Caco-2 (cell line): ENCODE data around the gene TPM2. TPM values are rescaled to one million over a fixed set of nuclear protein-coding genes. Genes with fewer than 3 reads are reported as not detected.

Experiments
- BruUV-seq: library from RNA; stranded (reverse); fragments of 400-500 nt; replicated peaks from 2 replicates; lab custom pipeline; 2021; lab: Mats Ljungman, UMichigan
- CTCF ChIA-PET: fragments of 300-600 bp; sonication (Branson Sonifier 250); formaldehyde crosslinking; loops from one replicate; lab custom pipeline; 2022; ENCODE audit warnings: antibody characterized with exemption; lab: Charles Lee
- POLR2A ChIA-PET: fragments of 300-600 bp; sonication (Branson Sonifier 250); formaldehyde crosslinking; loops from one replicate; lab custom pipeline; 2022; ENCODE audit warnings: antibody characterized with exemption; lab: Charles Lee
- DNase-seq, 2 experiments: peaks; one replicate each; pipeline versions ENCODE4 v3.0.0 to v3.0.0-alpha.2; 2020 to 2022
- H3K27me3 ChIP-seq: replicated peaks from 2 replicates; pipeline ENCODE4 v1.6.0; 2011; ENCODE audit warnings: low read length; ENCODE audit not compliant: control insufficient read depth, insufficient read depth
- H3K36me3 ChIP-seq: 2 replicates; pipeline ENCODE4 v1.5.1; 2011; ENCODE audit warnings: low read length; ENCODE audit not compliant: control insufficient read depth, insufficient read depth
- H3K4me1 ChIP-seq: fragments of 250-450 bp; sonication (Bioruptor Pico); 2 replicates; pipeline ENCODE4 v1.5.1; 2020; ENCODE audit warnings: mild to moderate bottlenecking
- H3K4me3 ChIP-seq: 2 replicates; pipeline ENCODE4 v1.5.1; 2011; ENCODE audit warnings: low read depth, mild to moderate bottlenecking, control low read depth, low read length
- H3K9me3 ChIP-seq: fragments of 250-450 bp; sonication (Bioruptor Pico); 2 replicates; pipeline ENCODE4 v1.5.1; 2020; ENCODE audit warnings: mild to moderate bottlenecking, moderate library complexity
- H3K27ac Mint-ChIP-seq: one replicate; pipeline ENCODE4 v1.8.0; 2022; ENCODE audit warnings: mixed read lengths; ENCODE audit not compliant: unreplicated experiment
- H3K27me3 Mint-ChIP-seq: one replicate; pipeline ENCODE4 v1.8.0; 2022; ENCODE audit warnings: mixed read lengths; ENCODE audit not compliant: insufficient read depth, unreplicated experiment
- H3K36me3 Mint-ChIP-seq: one replicate; pipeline ENCODE4 v1.8.0; 2022; ENCODE audit warnings: mild to moderate bottlenecking, mixed read lengths; ENCODE audit not compliant: insufficient read depth, unreplicated experiment
- H3K4me1 Mint-ChIP-seq: one replicate; pipeline ENCODE4 v1.8.0; 2022; ENCODE audit warnings: low read depth, mixed read lengths; ENCODE audit not compliant: unreplicated experiment
- H3K4me3 Mint-ChIP-seq: one replicate; pipeline ENCODE4 v1.8.0; 2022; ENCODE audit warnings: mild to moderate bottlenecking, moderate library complexity, mixed read lengths; ENCODE audit not compliant: unreplicated experiment
- H3K9me3 Mint-ChIP-seq: one replicate; pipeline ENCODE4 v1.8.0; 2022; ENCODE audit warnings: mixed read lengths; ENCODE audit not compliant: unreplicated experiment
- CTCF ChIP-seq, 2 experiments: fragments of 200-600 bp in 1 of 2; IDR thresholded peaks; 1 replicate in 1 of 2; 2 replicates in 1 of 2; pipeline versions ENCODE4 v1.5.1 to v1.8.0; 2011 to 2022; ENCODE audit warnings: antibody characterized with exemption in 1 of 2, control low read depth in 1 of 2, inconsistent platforms in 1 of 2, low read depth in 1 of 2, low read length in 1 of 2, mild to moderate bottlenecking in 1 of 2, moderate library complexity in 1 of 2; ENCODE audit not compliant: insufficient read depth in 1 of 2, severe bottlenecking in 1 of 2, unreplicated experiment in 1 of 2
- intact Hi-C: fragments of 100-400 bp; cut with micrococcal nuclease; formaldehyde crosslinking; loops from one replicate; pipeline ENCODE4 v1.10.0; 2022; ENCODE audit not compliant: unreplicated experiment
- total RNA-seq: library from RNA; stranded (reverse); gene quantifications from 2 replicates; pipeline ENCODE4 v1.2.3, GENCODE V29; 2022

The TPM2 gene
- total RNA-seq, 1 experiment from 2014 or later, result 21.8 TPM

GRCh38 chr9:35706951-35707350 is 17.2 kb upstream of the TPM2 start:
- no peak overlapping the region for H3K4me3 Mint-ChIP-seq
- H3K27me3 Mint-ChIP-seq, result no peaks in the 10 kb centered on the region
- H3K9me3 Mint-ChIP-seq, result no peaks in the 10 kb centered on the region
- TF ChIP-seq CTCF (IDR thresholded peaks at IDR 0.05; ENCODE audit: insufficient read depth in 1 of 2, low read depth in 1 of 2, low read length in 1 of 2, severe bottlenecking in 1 of 2, unreplicated experiment in 1 of 2), result no peak
- BruUV-seq, result no TSS peak
- intact Hi-C loops, result no loop called here
- ChIA-PET POLR2A (no interaction called here), CTCF (interaction anchor here (0.6 kb wide), 1 partner anchor 10 kb away, joined by 3 read pairs; no protein-coding TSS in a partner anchor)
- H3K27me3 ChIP-seq, result no peaks in the 10 kb centered on the region
- no peaks in the 10 kb centered on the region for H3K4me1 Mint-ChIP-seq
- H3K36me3 ChIP-seq, result peaks cover 11% of the 10 kb centered on the region
- DNase-seq, result no peak
- H3K4me3 ChIP-seq, result no peak overlapping the region
- H3K9me3 ChIP-seq, result no peaks in the 10 kb centered on the region
- H3K27ac Mint-ChIP-seq, result no peak overlapping the region
- peaks cover 70% of the 10 kb centered on the region for H3K36me3 Mint-ChIP-seq
- no peaks in the 10 kb centered on the region for H3K4me1 ChIP-seq

GRCh38 chr9:35705836-35706430 is 16.2 kb upstream of the TPM2 start:
- Mint-ChIP-seq H3K9me3 (no peaks in the 10 kb centered on the region), H3K4me1 (no peaks in the 10 kb centered on the region), H3K27me3 (no peaks in the 10 kb centered on the region), H3K4me3 (no peak overlapping the region), H3K27ac (no peak overlapping the region), H3K36me3 (peaks cover 67% of the 10 kb centered on the region)
- no peak overlapping the region for H3K4me3 ChIP-seq
- H3K9me3 ChIP-seq, result no peaks in the 10 kb centered on the region
- no peaks in the 10 kb centered on the region for H3K4me1 ChIP-seq
- ChIA-PET POLR2A (no interaction called here), CTCF (interaction anchor here (1.1 kb wide), 1 partner anchor 9 kb away, joined by 3 read pairs; no protein-coding TSS in a partner anchor)
- DNase-seq, result no peak
- TF ChIP-seq CTCF (IDR thresholded peaks at IDR 0.05; ENCODE audit: insufficient read depth in 1 of 2, low read depth in 1 of 2, low read length in 1 of 2, severe bottlenecking in 1 of 2, unreplicated experiment in 1 of 2), result no peak
- intact Hi-C loops, result no loop called here
- BruUV-seq, result TSS peak; percentile 45
- H3K36me3 ChIP-seq, result peaks cover 11% of the 10 kb centered on the region
- no peaks in the 10 kb centered on the region for H3K27me3 ChIP-seq

GRCh38 chr9:35705372-35705771 is 15.6 kb upstream of the TPM2 start:
- Histone ChIP-seq H3K4me3 (no peak overlapping the region), H3K36me3 (peaks cover 9% of the 10 kb centered on the region), H3K4me1 (no peaks in the 10 kb centered on the region), H3K9me3 (no peaks in the 10 kb centered on the region), H3K27me3 (no peaks in the 10 kb centered on the region)
- Mint-ChIP-seq H3K4me1 (no peaks in the 10 kb centered on the region), H3K4me3 (no peak overlapping the region), H3K27ac (no peak overlapping the region), H3K9me3 (no peaks in the 10 kb centered on the region), H3K27me3 (no peaks in the 10 kb centered on the region), H3K36me3 (peaks cover 61% of the 10 kb centered on the region)
- no TSS peak for BruUV-seq
- DNase-seq, result no peak
- intact Hi-C loops, result no loop called here
- POLR2A ChIA-PET, result no interaction called here
- TF ChIP-seq CTCF (IDR thresholded peaks at IDR 0.05; ENCODE audit: insufficient read depth in 1 of 2, low read depth in 1 of 2, low read length in 1 of 2, severe bottlenecking in 1 of 2, unreplicated experiment in 1 of 2), result no peak
- CTCF ChIA-PET, result interaction anchor here (1.1 to 1.7 kb wide), 2 partner anchors 9 to 44 kb away, joined by 3 to 5 read pairs; no protein-coding TSS in a partner anchor
